Measurements from ENCODE around the gene PIK3R5. TPM values are rescaled to one million over a fixed set of nuclear protein-coding genes. Genes with fewer than 3 reads are reported as not detected.
A peak's percentile ranks its signal among the peaks of the same experiment; 100 is the strongest.

The PIK3R5 gene
- polyA plus RNA-seq, 3 donors = 32.1 to 127 (median 47.5) TPM

DNA sequence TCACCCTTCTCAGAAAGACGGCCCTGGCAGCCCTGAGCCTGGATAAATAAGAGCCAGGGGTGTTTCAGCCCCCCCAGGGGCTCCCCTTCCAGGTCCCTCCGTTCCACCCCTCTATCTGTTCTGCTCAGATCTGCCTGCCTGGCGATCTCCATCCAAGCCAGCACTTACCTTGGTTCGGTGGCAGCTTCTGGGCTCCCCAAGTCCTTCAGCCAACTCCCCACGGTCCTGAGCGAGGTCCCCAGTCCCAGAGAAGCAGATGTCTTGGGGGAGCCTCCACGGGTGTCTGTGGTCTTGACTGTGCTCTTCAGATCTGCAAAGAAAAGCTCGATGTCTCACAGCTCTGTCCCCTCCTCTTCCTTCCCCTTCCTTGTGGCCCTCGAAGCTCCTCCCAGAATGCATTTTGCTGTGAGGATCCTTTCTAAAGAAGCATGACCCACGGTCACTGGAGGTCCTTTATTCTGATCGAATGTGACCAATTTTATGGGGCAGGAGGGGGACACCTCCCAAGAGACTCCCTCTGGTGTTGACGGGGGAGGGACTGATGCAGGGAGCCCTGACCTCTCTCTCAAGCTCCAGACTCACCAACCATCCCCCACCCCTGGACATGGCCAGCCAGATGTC lies 98.0 kb downstream of the PIK3R5 start, which contains the start of gene PIK3R6:
PIK3R6 (minus strand) TSS at position 314 of the 621 bp plus-strand sequence. CDS start 17,880 bp downstream, outside the sequence.
- Histone ChIP-seq H2AFZ (ENCODE audit: insufficient read depth, low read depth, low read length, poor library complexity, severe bottlenecking) (peak within 1 kb of the TSS; percentile 74), H3K4me1 (ENCODE audit: control insufficient read depth in 1 of 2, insufficient read depth in 2 of 2, low read length in 2 of 2) (peaks cover 45 to 57% of the 10 kb centered on the region in 2 donors), H3K27me3 (ENCODE audit: control insufficient read depth in 2 of 2, insufficient read depth in 2 of 2, low read length in 2 of 2) (no peaks in the 10 kb centered on the region), H4K20me1 (ENCODE audit: insufficient read depth, low read length) (peaks cover 4% of the 10 kb centered on the region), H3K79me2 (ENCODE audit: insufficient read depth, low read length) (peaks cover 51% of the 10 kb centered on the region), H3K27ac (ENCODE audit: low read depth in 1 of 2, low read length in 2 of 2) (peak within 1 kb of the TSS; percentile 36 to 82), H3K9ac (ENCODE audit: insufficient read depth, low read length, poor library complexity, severe bottlenecking) (peak within 1 kb of the TSS; percentile 69), H3K9me3 (replicated peaks in 1 of 2; ENCODE audit: control insufficient read depth in 1 of 2, insufficient read depth in 1 of 2, low read length in 2 of 2) (no peaks in the 10 kb centered on the region), H3K36me3 (replicated peaks in 1 of 2; ENCODE audit: control insufficient read depth in 1 of 2, insufficient read depth in 2 of 2, low read length in 2 of 2) (peaks cover 4 to 14% of the 10 kb centered on the region in 2 donors), H3K4me2 (replicated peaks; ENCODE audit: extremely low read depth, low read length, poor library complexity, severe bottlenecking) (peak within 1 kb of the TSS; percentile 79), H3K4me3 (replicated peaks in 1 of 3; ENCODE audit: low read depth in 2 of 3, low read length in 3 of 3) (peak within 1 kb of the TSS; percentile 61 to 82 (median 79))
- H3K36me3 Mint-ChIP-seq = peaks cover 22 to 28% of the 10 kb centered on the region in 2 donors
- H3K4me1 Mint-ChIP-seq = peaks cover 63% of the 10 kb centered on the region
- TF ChIP-seq, protein P1, sequence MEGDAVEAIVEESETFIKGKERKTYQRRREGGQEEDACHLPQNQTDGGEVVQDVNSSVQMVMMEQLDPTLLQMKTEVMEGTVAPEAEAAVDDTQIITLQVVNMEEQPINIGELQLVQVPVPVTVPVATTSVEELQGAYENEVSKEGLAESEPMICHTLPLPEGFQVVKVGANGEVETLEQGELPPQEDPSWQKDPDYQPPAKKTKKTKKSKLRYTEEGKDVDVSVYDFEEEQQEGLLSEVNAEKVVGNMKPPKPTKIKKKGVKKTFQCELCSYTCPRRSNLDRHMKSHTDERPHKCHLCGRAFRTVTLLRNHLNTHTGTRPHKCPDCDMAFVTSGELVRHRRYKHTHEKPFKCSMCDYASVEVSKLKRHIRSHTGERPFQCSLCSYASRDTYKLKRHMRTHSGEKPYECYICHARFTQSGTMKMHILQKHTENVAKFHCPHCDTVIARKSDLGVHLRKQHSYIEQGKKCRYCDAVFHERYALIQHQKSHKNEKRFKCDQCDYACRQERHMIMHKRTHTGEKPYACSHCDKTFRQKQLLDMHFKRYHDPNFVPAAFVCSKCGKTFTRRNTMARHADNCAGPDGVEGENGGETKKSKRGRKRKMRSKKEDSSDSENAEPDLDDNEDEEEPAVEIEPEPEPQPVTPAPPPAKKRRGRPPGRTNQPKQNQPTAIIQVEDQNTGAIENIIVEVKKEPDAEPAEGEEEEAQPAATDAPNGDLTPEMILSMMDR (IDR thresholded peaks at IDR 0.05) = no peak
- peak within 1 kb of the TSS; percentile 80 to 98 (median 93) for H3K27ac Mint-ChIP-seq
- intact Hi-C loops (cut with micrococcal nuclease) = no loop called here
- H3K27me3 Mint-ChIP-seq (ENCODE audit: low read depth in 3 of 3) = peaks cover 0 to 3% (median 0%) of the 10 kb centered on the region in 3 donors
- 0% methylated on average over 8 of the region's 12 CpGs for WGBS (ENCODE audit: insufficient coverage)
- no peaks in the 10 kb centered on the region for H3K9me3 Mint-ChIP-seq
- DNase-seq = peak; percentile 55 to 60 (median 55)
- peak within 1 kb of the TSS; percentile 98 to 100 for H3K4me3 Mint-ChIP-seq

DNA sequence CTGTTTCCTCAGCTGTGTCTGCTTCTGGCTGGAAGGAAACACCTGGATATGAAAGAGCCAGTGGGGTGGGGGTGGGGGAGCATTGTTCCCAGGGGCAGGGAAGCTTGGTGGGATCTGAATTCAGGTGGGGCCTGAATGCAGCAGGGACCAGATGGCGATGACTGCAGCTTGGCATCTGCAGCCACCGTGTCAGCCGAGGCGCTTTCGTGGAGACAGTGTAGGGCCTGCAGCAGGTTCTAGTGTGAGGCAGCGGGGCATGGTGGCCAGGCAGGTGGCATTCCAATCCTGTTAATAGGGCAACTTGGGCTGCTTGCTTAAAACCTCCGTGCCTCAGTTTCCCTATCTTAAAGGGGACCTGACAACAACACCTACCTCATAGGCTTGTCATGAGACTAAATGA lies 99.7 kb downstream of the PIK3R5 start:
- peaks cover 0 to 1% (median 0%) of the 10 kb centered on the region in 3 donors for H3K27me3 Mint-ChIP-seq (ENCODE audit: low read depth in 3 of 3)
- Histone ChIP-seq H3K79me2 (ENCODE audit: insufficient read depth, low read length) (peaks cover 56% of the 10 kb centered on the region), H2AFZ (ENCODE audit: insufficient read depth, low read depth, low read length, poor library complexity, severe bottlenecking) (no peak overlapping the region), H3K36me3 (replicated peaks in 1 of 2; ENCODE audit: control insufficient read depth in 1 of 2, insufficient read depth in 2 of 2, low read length in 2 of 2) (peaks cover 4 to 16% of the 10 kb centered on the region in 2 donors), H3K9ac (ENCODE audit: insufficient read depth, low read length, poor library complexity, severe bottlenecking) (no peak overlapping the region), H4K20me1 (ENCODE audit: insufficient read depth, low read length) (peaks cover 4% of the 10 kb centered on the region), H3K27me3 (ENCODE audit: control insufficient read depth in 2 of 2, insufficient read depth in 2 of 2, low read length in 2 of 2) (no peaks in the 10 kb centered on the region), H3K4me3 (replicated peaks in 1 of 3; ENCODE audit: low read depth in 2 of 3, low read length in 3 of 3) (no peak overlapping the region), H3K9me3 (replicated peaks in 1 of 2; ENCODE audit: control insufficient read depth in 1 of 2, insufficient read depth in 1 of 2, low read length in 2 of 2) (no peaks in the 10 kb centered on the region), H3K4me1 (ENCODE audit: control insufficient read depth in 1 of 2, insufficient read depth in 2 of 2, low read length in 2 of 2) (peaks cover 57 to 69% of the 10 kb centered on the region in 2 donors), H3K27ac (ENCODE audit: low read depth in 1 of 2, low read length in 2 of 2) (no peak overlapping the region), H3K4me2 (replicated peaks; ENCODE audit: extremely low read depth, low read length, poor library complexity, severe bottlenecking) (peak overlapping the region; percentile 20)
- H3K27ac Mint-ChIP-seq = no peak overlapping the region
- H3K36me3 Mint-ChIP-seq = peaks cover 25 to 31% of the 10 kb centered on the region in 2 donors
- peaks cover 75% of the 10 kb centered on the region for H3K4me1 Mint-ChIP-seq
- no peak for DNase-seq
- intact Hi-C loops (cut with micrococcal nuclease) = no loop called here
- peak overlapping the region in 1 of 2 donors; percentile 37 for H3K4me3 Mint-ChIP-seq
- TF ChIP-seq, protein P1 (IDR thresholded peaks at IDR 0.05) = no peak
- WGBS (ENCODE audit: insufficient coverage) = 98% methylated on average over 6 of the region's 7 CpGs
- no peaks in the 10 kb centered on the region for H3K9me3 Mint-ChIP-seq
